GM19463 (cell line): ENCODE measurements around the gene TRAK1.

Experiments
- ATAC-seq: cut with Tn5 transposase; IDR thresholded peaks from one replicate; pipeline ENCODE4 v1.9.1; 2021; ENCODE audit warnings: mild to moderate bottlenecking, moderate library complexity; ENCODE audit not compliant: unreplicated experiment

Gene TRAK1

GRCh38 chr3:42120866-42121265 lies 29.7 kb downstream of the TRAK1 start:
- ATAC-seq = no peak

DNA sequence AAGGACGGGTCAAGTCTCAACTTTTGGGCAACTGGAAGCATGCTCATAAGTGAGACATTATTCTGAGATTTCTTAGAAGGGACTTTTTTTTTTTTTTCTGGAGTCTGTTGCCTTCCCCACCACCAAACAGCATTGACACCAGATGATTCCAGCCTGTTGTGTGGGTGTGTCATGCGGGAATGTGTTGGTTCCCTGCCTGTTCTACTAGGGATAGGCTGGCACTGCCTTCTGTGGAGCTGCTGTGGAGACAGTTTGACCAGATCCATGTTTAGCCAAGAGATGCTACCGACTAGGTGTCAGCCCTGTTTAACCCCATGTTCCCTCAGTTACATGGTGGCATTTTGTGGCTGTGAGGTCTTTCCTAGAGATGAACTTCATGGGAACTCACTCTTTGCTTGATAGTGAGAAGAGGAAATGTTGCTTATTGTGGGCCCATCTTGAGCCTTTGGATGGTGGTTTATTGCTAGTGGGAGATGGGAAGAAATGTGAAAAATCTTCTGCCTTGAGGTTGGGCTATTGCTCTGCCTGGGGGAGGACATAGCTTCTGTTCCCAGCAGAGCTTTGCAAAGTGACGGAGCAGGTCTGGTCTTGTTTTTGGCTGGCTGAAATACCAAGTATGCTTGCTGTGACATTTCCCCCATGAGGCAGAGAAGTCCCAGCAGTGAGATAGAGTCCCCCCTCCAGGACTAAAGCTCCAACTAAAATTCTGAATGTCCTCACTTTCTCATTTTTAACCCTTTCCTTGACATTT lies 31.3 kb downstream of the TRAK1 start:
- ATAC-seq = peak; percentile 28

- ATAC-seq = peak; percentile 36
Observed at GRCh38 chr3:42123012-42123581, 31.9 kb downstream of the TRAK1 start.

- no peak for ATAC-seq
Observed at GRCh38 chr3:42123824-42124658, 32.9 kb downstream of the TRAK1 start.

- no peak for ATAC-seq
Observed at GRCh38 chr3:42127226-42127625, 36.1 kb downstream of the TRAK1 start.

- no peak for ATAC-seq
Observed at GRCh38 chr3:42128526-42128925, 37.4 kb downstream of the TRAK1 start.

- ATAC-seq = peak; percentile 56
Observed at GRCh38 chr3:42129014-42129953, 38.1 kb downstream of the TRAK1 start.

DNA sequence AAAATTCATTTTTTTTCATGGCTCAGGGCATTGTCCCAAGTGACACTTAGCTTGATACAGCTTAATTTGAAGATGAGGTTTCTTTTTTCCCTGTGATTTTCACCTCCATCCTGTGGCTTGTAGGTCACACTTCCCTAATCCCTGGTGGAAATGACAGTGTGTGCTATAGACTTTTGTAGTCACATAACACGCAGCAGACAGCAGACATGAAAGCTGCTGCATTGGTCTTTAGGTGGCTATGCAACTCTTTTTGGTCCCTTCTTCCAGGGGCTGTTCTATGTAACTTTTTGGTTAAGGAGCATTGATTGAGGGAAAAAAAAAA lies 38.8 kb downstream of the TRAK1 start:
- ATAC-seq = peak; percentile 46

- no peak for ATAC-seq
Observed at GRCh38 chr3:42130329-42131070, 39.3 kb downstream of the TRAK1 start.

GRCh38 chr3:42133500-42134298 lies 42.5 kb downstream of the TRAK1 start:
- no peak for ATAC-seq

- no peak for ATAC-seq
Observed at GRCh38 chr3:42134867-42135464, 43.8 kb downstream of the TRAK1 start.

GRCh38 chr3:42139621-42140453 lies 48.7 kb downstream of the TRAK1 start:
- ATAC-seq = no peak

DNA sequence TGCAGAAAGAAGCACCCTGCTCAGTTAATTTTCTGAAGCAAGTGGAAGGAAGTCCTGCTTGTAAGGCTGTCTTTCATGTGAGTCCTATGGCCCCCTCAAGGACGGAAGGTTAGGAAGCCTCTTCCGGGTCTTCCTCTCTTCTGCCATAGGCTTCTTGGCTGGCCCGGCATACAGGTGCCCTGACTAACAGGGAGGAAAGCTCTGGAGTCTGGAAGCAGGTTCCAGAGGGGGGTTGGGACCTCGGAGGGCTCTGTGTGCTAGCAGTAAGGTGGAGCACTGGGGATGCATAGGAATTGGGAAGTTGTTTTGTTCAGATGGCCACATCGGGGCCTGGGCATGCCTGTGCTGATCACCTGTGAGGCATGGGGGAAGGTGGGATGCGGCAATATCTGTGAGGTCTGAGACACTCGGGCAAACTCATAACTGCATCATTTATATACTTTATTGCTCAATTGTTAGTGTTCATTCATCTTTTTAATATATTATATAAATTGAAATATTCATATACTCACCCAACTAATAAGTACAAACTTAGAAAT lies 49.6 kb downstream of the TRAK1 start:
- ATAC-seq = no peak

- no peak for ATAC-seq
Observed at GRCh38 chr3:42143440-42143839, 52.3 kb downstream of the TRAK1 start.

GRCh38 chr3:42144209-42144608 lies 53.1 kb downstream of the TRAK1 start:
- ATAC-seq = no peak

GRCh38 chr3:42148086-42148848 lies 57.1 kb downstream of the TRAK1 start:
- ATAC-seq = no peak

DNA sequence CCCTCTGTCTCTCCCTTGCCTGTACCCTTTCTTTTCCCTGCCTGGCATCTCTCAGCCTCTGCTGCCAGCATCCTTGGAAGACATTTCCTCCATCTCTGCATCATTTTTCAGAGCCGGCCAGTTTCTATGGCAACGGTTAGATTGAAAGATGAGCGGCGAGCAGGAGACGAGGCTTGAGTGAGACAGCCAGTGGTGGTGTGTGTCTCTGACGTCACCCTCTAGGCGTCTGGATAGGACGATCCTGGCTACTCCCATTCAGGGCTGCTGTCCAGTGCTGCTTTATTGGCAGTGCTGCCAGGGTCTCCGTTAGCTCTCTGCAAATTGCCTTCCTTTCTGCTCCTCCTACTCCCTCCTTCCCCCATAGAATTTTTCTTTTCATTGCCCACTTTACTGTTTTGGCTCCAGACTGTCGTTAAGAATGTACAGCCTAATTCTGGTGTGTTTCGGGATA lies 57.9 kb downstream of the TRAK1 start:
- no peak for ATAC-seq
